ENCODE results near the gene CNNM1.

CNNM1 gene

GRCh38 chr10:99424656-99425055 lies 95.5 kb downstream of the CNNM1 start:
- POLR2A ChIA-PET, result no interaction called here
- TF ChIP-seq CTBP1 (IDR thresholded peaks at IDR 0.05; ENCODE audit: borderline replicate concordance) (no peak), PKNOX1 (IDR thresholded peaks at IDR 0.05) (no peak), TARDBP (IDR thresholded peaks at IDR 0.05) (no peak), LEF1 (IDR thresholded peaks at IDR 0.05; ENCODE audit: borderline replicate concordance) (no peak), SUZ12 (IDR thresholded peaks at IDR 0.05) (no peak), FOXA1 (IDR thresholded peaks at IDR 0.05) (no peak), SP1 (IDR thresholded peaks at IDR 0.05) (no peak)
- no peak for DNase-seq (ENCODE audit: extremely low spot score)
- CTCF ChIA-PET, result no interaction called here

DNA sequence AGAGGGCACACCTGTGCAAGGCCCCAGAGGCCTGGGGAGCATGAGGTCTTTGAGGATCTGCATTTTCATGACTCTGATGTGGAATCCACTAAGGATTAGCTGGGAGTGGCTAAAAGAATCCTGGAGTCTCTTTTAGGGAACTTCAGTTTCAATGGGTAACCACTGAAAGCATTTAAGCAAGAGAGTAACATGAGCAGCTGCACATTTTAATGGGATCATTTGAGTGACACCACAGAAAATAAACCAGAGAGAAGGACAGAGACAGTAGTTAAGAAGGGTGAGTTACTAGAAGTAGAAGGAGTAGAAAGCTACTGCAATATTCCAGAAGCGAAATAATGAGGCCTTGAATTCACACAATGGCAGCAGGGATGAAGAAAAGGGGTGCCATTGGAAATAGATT lies 96.0 kb downstream of the CNNM1 start:
- POLR2A ChIA-PET, result no interaction called here
- CTCF ChIA-PET, result no interaction called here
- DNase-seq (ENCODE audit: extremely low spot score), result no peak
- TF ChIP-seq CTBP1 (IDR thresholded peaks at IDR 0.05; ENCODE audit: borderline replicate concordance) (no peak), FOXK2 (IDR thresholded peaks at IDR 0.05) (no peak), PKNOX1 (IDR thresholded peaks at IDR 0.05) (no peak), TARDBP (IDR thresholded peaks at IDR 0.05) (no peak)

DNA sequence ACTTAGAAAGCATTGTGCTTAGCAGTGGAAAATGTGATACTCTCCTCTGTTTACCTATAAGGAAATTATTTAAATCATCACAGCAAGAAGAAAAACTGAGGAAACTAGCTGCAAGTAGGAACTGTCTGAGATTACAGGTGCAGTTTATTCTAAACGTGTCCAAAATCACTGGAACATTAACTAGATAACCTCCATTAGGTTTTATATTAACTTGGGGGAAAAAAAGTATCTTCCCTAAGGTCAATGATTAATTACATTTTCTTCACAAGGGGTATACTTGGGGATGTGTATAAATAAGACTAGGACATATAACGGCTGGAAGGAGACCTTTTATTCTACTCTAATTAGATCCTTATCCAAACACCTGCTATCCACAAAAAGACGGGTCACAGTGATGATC lies 97.5 kb downstream of the CNNM1 start:
- DNase-seq (ENCODE audit: extremely low spot score), result no peak
- TF ChIP-seq FOXA1 (IDR thresholded peaks at IDR 0.05) (no peak), SP1 (IDR thresholded peaks at IDR 0.05) (no peak), HDGF (IDR thresholded peaks at IDR 0.05; ENCODE audit: borderline replicate concordance) (no peak), SUZ12 (IDR thresholded peaks at IDR 0.05) (no peak), ZNF384 (IDR thresholded peaks at IDR 0.05) (no peak), FOXK2 (IDR thresholded peaks at IDR 0.05) (no peak), LEF1 (IDR thresholded peaks at IDR 0.05; ENCODE audit: borderline replicate concordance) (no peak), ARNT (IDR thresholded peaks at IDR 0.05) (no peak), PKNOX1 (IDR thresholded peaks at IDR 0.05) (no peak), CTBP1 (IDR thresholded peaks at IDR 0.05; ENCODE audit: borderline replicate concordance) (no peak), TARDBP (IDR thresholded peaks at IDR 0.05) (no peak), ELF4 (IDR thresholded peaks at IDR 0.05) (no peak), L3MBTL2 (conservative IDR thresholded peaks at IDR 0.05) (no peak), BHLHE40 (IDR thresholded peaks at IDR 0.05; ENCODE audit: borderline replicate concordance) (no peak), NFRKB (IDR thresholded peaks at IDR 0.05) (no peak), FOXM1 (IDR thresholded peaks at IDR 0.05; ENCODE audit: borderline replicate concordance) (no peak)
- CTCF ChIA-PET, result no interaction called here
- POLR2A ChIA-PET, result no interaction called here

DNA sequence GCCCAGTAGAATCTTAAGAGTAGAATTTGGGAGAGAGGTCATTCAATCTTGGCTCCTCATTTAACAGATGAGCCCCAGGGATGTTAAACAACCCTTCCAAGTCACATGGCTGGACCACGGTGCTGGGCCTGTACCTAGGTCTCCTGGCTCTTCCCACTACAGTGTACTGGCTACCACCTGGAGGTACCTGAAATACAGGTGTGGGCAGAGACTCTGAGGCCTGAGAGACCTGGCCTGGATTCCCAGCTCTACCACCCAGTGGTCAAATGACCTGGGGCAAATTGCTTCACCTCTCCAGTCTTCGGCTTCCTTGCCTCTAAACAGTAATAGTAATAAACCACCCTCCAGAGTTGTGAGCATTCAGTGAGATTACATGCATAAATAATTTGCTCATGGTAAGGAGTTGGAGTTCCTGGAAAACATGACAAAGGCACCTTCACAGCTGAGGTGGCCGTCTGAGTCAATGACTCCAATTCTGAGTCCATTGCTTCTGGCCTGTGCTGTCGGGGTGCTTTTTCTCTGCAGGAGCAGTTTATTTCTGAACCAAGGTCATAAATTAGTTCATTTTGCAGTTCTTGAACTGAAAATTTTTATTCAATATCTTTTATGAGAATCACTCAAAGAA lies 98.5 kb downstream of the CNNM1 start:
- TF ChIP-seq PKNOX1 (IDR thresholded peaks at IDR 0.05) (no peak), FOXA1 (IDR thresholded peaks at IDR 0.05) (no peak), TARDBP (IDR thresholded peaks at IDR 0.05) (no peak), CTBP1 (IDR thresholded peaks at IDR 0.05; ENCODE audit: borderline replicate concordance) (no peak), BHLHE40 (IDR thresholded peaks at IDR 0.05; ENCODE audit: borderline replicate concordance) (no peak), SUZ12 (IDR thresholded peaks at IDR 0.05) (no peak), ELF4 (IDR thresholded peaks at IDR 0.05) (no peak)
- CTCF ChIA-PET, result no interaction called here
- POLR2A ChIA-PET, result no interaction called here
- DNase-seq (ENCODE audit: extremely low spot score), result no peak

DNA sequence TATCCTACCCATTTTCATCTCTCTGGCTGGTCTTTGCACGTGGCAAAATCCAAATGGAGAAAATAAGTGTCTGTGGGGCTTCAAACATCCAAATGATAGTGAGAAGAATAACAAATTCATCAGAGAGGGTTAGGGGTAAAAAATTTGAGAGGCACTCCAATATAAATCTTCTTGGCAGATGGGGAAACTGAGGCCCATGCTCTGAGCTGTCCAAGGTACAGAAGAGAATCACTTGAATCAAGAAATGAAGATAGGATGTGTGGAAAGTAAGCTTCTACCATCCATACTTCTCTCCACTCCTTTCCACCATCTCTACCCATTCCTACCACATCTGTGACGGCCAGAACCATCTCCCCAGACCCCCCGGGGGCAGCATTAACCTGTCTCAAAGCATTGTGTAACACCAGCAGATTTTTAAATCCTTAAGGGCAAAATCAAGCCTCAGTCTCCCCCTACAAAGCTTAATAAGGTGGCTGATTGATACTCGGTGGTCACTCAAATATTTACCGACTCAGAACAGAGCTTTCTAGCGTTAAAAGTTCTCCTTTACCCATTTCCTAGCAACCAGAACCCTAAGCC lies 100.5 kb downstream of the CNNM1 start:
- TF ChIP-seq BHLHE40 (IDR thresholded peaks at IDR 0.05; ENCODE audit: borderline replicate concordance) (no peak), SP1 (IDR thresholded peaks at IDR 0.05) (no peak), LEF1 (IDR thresholded peaks at IDR 0.05; ENCODE audit: borderline replicate concordance) (no peak), PKNOX1 (IDR thresholded peaks at IDR 0.05) (no peak)
- ChIA-PET POLR2A (interaction anchor here (1.3 to 2.4 kb wide), 7 partner anchors 10 to 191 kb away, joined by 5 to 25 read pairs (median 9); partner anchors contain the start of gene SLC25A28), CTCF (no interaction called here)
- no peak for DNase-seq (ENCODE audit: extremely low spot score)

DNA sequence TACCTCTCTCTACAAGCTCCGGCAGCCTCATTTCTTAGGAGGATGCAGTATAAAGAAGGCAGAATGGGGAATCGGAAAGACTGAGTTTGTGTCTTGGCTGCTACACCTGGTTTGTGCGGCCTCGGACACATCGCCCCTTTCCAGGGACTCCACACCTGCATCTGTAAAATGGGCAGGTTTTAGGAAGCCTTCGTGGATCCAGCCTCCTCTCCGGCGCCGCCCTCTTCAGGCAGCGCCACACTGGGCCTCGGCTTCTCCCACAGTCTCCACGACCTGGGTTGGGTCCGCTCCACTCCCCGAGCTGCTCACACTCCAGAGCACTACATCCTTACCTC lies 100.9 kb downstream of the CNNM1 start:
- ChIA-PET POLR2A (interaction anchor here (0.6 to 2.4 kb wide), 29 partner anchors 8 to 302 kb away, joined by 3 to 25 read pairs (median 4); partner anchors contain the start of genes CNNM1, CUTC, ENTPD7 and SLC25A28), CTCF (no interaction called here)
- DNase-seq (ENCODE audit: extremely low spot score), result no peak

More for the DNA sequence above, 100.9 kb downstream of the CNNM1 start:
- TF ChIP-seq TARDBP (IDR thresholded peaks at IDR 0.05) (no peak), FOXK2 (IDR thresholded peaks at IDR 0.05) (no peak), LEF1 (IDR thresholded peaks at IDR 0.05; ENCODE audit: borderline replicate concordance) (no peak), ARNT (IDR thresholded peaks at IDR 0.05) (no peak), BHLHE40 (IDR thresholded peaks at IDR 0.05; ENCODE audit: borderline replicate concordance) (no peak), CTBP1 (IDR thresholded peaks at IDR 0.05; ENCODE audit: borderline replicate concordance) (no peak), L3MBTL2 (conservative IDR thresholded peaks at IDR 0.05) (no peak), NFRKB (IDR thresholded peaks at IDR 0.05) (no peak)

All from HEK293T (cell line).